Rectal smooth muscle tissue (tissue), 1 donor: ENCODE measurements around the gene NUP133.
"Not testable (repeated sequence)": the region's sequence is repeated elsewhere in the genome, so short reads cannot be mapped to it uniquely, and the experiment has no call there.

Experiments
- H3K27ac ChIP-seq: one replicate; pipeline ENCODE4 v1.7.0; 2013; ENCODE audit warnings: low read depth, low read length, inconsistent platforms
- H3K27me3 ChIP-seq: one replicate; pipeline ENCODE4 v1.7.0; 2013; ENCODE audit warnings: low read length; ENCODE audit not compliant: control insufficient read depth, insufficient read depth
- H3K36me3 ChIP-seq: one replicate; pipeline ENCODE4 v1.7.0; 2013; ENCODE audit warnings: low read length; ENCODE audit not compliant: control insufficient read depth, insufficient read depth
- H3K4me1 ChIP-seq: one replicate; pipeline ENCODE4 v1.7.0; 2013; ENCODE audit warnings: low read length; ENCODE audit not compliant: control insufficient read depth, insufficient read depth
- H3K4me3 ChIP-seq: one replicate; pipeline ENCODE4 v1.7.0; 2013; ENCODE audit warnings: low read length
- H3K9ac ChIP-seq: one replicate; pipeline ENCODE4 v1.7.0; 2013; ENCODE audit warnings: low read length

NUP133 gene

DNA sequence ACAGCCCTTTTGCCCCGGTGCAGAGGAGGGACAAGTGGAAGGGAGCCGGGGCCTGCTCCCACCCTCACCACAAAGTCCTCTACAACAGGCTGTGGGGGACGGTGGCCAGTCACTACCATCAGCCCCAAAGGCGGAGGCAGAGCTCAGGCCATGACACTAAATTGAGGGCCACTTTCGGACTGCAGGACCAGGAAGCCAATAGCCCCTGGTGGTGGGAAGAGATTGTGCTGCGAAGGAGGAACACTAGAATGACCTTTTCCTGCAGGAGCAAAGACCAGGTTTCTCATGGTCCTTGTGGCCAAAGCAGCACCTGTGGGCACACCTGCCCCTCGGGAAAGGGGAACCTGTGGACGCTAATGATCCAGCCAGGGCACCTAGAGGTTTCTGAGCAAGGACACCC is 104.6 kb downstream of the NUP133 start:
- Histone ChIP-seq H3K4me1 (peaks cover 2% of the 10 kb centered on the region), H3K9ac (no peak overlapping the region), H3K27me3 (peaks cover 9% of the 10 kb centered on the region), H3K27ac (no peak overlapping the region), H3K36me3 (no peaks in the 10 kb centered on the region), H3K4me3 (no peak overlapping the region)

DNA sequence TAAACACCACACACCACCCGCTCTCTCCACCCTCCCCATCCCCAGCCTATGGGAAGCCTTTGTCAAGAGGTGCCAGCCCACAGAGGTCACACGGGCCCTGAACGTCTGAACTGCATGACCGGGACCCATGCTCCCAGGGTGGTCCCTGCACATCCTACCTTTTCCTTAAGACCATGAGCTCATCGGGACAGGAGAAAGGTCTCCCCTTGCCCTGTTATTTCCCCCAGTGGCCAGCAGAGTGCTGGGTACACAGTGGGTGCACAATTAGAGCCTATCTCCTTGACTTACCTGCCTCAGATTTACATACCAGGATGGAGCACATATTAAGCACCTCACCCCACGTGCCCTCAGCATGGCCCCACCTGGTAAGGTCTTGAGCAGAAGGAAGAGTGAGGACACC is 105.1 kb downstream of the NUP133 start:
- Histone ChIP-seq H3K27me3 (peaks cover 9% of the 10 kb centered on the region), H3K9ac (no peak overlapping the region), H3K27ac (no peak overlapping the region)

DNA sequence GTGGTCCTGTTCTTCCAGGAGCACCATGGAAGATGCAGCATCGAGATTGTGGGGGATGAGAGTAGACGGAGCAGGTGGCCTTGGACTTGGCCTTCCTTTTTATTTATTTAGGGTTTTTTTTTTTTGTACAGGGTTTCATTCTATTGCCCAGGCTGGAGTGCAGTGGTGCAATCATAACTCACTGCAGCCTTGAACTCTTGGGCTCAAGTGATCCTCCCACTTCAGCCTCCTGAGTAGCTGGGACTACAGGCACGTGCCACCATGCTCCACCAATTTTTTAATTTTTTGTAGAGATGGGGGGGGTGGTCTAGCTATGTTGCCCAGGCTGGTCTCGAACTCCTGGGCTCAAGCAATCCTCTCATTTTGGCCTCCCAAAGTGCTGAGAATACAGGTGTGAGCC is 105.8 kb downstream of the NUP133 start:
- H3K9ac ChIP-seq, H3K36me3 ChIP-seq, H3K4me3 ChIP-seq, H3K27ac ChIP-seq, H3K4me1 ChIP-seq, H3K27me3 ChIP-seq: not testable (repeated sequence)

More for the DNA sequence above, 105.1 kb downstream of the NUP133 start:
- H3K4me3 ChIP-seq: no peak overlapping the region
- peaks cover 2% of the 10 kb centered on the region for H3K4me1 ChIP-seq
- H3K36me3 ChIP-seq: no peaks in the 10 kb centered on the region

DNA sequence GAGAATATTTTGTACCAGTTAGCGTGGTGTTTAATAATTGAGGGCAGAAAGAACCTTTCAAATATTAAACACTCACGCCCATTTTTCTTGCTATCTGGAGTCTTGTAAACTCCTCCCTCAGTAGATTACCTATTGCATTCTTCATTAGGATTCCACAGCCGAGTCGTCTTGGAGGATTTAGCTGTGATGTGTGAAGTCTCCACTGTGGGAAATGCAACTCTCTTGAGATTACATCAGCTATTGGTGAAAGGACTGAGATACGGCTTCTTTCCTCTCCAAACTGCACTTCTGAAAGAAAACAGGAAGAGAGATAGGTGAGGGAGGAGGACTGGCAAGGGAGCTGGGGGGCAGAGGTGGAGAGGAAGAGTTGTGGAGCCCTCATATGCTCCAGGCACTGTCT is 110.4 kb downstream of the NUP133 start:
- no peak overlapping the region for H3K4me3 ChIP-seq
- H3K9ac ChIP-seq: no peak overlapping the region
- no peak overlapping the region for H3K27ac ChIP-seq
- H3K27me3 ChIP-seq: no peaks in the 10 kb centered on the region
- no peaks in the 10 kb centered on the region for H3K4me1 ChIP-seq
- H3K36me3 ChIP-seq: no peaks in the 10 kb centered on the region

GRCh38 chr1:229396585-229397206 is 111.4 kb downstream of the NUP133 start:
- no peaks in the 10 kb centered on the region for H3K27me3 ChIP-seq
- H3K4me1 ChIP-seq: no peaks in the 10 kb centered on the region
- no peak overlapping the region for H3K9ac ChIP-seq
- H3K36me3 ChIP-seq: no peaks in the 10 kb centered on the region
- no peak overlapping the region for H3K27ac ChIP-seq
- H3K4me3 ChIP-seq: no peak overlapping the region

DNA sequence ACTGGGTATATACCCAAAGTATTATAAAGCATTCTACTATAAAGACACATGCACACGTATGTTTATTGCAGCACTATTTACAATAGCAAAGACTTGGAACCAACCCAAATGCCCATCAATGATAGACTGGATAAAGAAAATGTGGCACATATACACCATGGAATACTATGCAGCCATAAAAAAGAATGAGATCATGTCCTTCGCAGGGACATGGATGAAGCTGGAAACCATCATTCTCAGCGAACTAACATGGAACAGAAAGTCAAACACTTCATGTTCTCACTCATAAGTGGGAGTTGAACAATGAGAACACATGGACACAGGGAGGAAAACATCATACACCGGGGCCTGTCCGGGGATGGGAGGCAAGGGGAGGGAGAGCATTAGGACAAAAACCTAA is 113.6 kb downstream of the NUP133 start:
- H3K4me3 ChIP-seq, H3K27me3 ChIP-seq, H3K27ac ChIP-seq, H3K9ac ChIP-seq, H3K4me1 ChIP-seq, H3K36me3 ChIP-seq: not testable (repeated sequence)

GRCh38 chr1:229392936-229393335 is 115.2 kb downstream of the NUP133 start:
- Histone ChIP-seq H3K27ac (no peak overlapping the region), H3K4me1 (no peaks in the 10 kb centered on the region), H3K9ac (no peak overlapping the region), H3K4me3 (no peak overlapping the region), H3K36me3 (no peaks in the 10 kb centered on the region), H3K27me3 (no peaks in the 10 kb centered on the region)
